Measurements from ENCODE around the gene PPFIA2. TPM values are rescaled to one million over a fixed set of nuclear protein-coding genes. Genes with fewer than 3 reads are reported as not detected.
"Not testable (repeated sequence)": the region's sequence is repeated elsewhere in the genome, so short reads cannot be mapped to it uniquely, and the experiment has no call there.

Gene PPFIA2
- total and polyA plus RNA-seq, 2 donors = 1.4 to 14.5 TPM

DNA sequence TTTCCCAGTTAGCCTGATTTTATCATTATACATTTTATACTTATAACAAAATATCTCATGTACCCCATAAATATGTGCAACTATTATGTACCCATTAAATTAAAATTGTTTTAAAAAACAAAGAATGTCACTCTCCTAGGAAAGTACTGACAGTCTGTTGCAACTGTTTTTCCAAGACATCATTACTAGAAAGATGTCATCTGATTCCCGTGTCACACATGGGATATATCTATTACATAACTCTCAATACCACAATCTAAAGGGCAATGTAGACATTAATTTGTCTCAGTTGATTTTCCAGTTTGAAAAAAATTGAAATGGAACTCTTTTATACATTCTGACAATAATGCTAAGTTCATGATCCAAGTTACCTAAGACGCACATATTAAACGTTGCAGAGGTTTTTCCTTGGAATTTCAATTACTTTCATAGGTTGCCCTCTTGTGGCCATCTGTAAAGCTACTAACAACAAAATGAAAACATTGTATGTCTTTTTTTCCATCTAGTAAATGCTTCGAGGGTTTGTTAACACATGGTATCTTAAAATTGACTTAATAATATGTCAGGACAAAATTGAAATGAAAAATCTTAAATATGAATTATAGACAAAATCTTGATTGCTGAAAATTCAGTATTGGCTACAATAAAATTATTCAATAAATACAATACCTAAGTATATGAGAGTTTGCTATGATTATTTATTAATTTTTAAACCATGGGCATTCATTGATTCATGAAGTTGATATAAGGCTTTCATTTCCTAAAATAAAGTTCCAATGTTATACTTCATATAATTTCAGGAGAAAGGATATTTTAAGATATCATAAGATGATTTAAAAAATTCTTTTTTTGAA, 131.6 kb downstream of the PPFIA2 start:
- WGBS = 15% methylated on average over 4 of the region's 4 CpGs
- no peak overlapping the region for H3K27ac ChIP-seq (ENCODE audit: low read depth)
- peak; percentile 15 for DNase-seq (ENCODE audit: extremely low spot score)

DNA sequence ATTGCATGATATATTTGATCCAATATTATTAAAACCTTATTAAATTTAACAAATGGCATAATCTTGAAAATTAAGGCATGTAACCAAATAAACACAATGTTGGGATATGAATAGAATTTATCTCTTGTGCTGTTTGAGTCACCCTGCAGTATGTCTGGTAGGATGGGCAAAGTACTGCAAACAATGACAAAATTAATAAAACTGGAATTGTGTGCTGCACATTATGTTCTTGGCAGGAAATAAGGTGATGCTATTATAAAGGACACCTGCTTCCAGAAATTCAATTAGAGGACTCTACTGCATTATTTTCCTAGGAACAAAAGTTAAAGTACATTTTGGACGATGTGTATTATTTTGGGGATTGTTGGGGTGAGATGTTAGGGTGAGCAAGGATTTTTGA, 132.7 kb downstream of the PPFIA2 start:
- 50% methylated on average over 1 of the region's 1 CpG for WGBS
- Histone ChIP-seq H3K36me3 (ENCODE audit: insufficient read depth) (no peaks in the 10 kb centered on the region), H3K4me3 (ENCODE audit: low read depth, low read length) (no peak overlapping the region), H3K27ac (ENCODE audit: low read depth) (no peak overlapping the region), H3K4me1 (ENCODE audit: insufficient read depth) (no peaks in the 10 kb centered on the region)
- no peak for DNase-seq (ENCODE audit: extremely low spot score)

More for the DNA sequence above, 131.6 kb downstream of the PPFIA2 start:
- Histone ChIP-seq H3K4me1 (ENCODE audit: insufficient read depth) (no peaks in the 10 kb centered on the region), H3K4me3 (ENCODE audit: low read depth, low read length) (no peak overlapping the region), H3K36me3 (ENCODE audit: insufficient read depth) (no peaks in the 10 kb centered on the region)

DNA sequence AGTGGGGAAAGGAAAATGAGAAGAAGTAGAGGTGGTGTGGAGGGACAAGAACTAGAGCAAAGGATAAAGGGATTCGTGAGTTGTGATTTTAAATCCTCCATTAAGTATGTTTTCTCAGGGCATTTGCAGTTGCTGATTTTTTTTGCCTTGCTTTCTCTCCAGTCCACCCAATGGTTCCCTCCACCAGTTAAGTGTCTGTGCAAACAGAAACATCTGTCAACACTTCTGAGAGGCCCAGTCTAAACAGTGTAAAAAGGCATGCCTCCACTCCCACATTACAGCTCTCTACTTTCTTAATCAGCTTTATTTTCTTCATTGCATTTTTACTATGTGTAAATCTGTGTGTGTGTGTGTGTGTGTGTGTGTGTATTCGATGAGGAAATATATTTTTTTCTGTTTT, 141.2 kb downstream of the PPFIA2 start:
- no peaks in the 10 kb centered on the region for H3K36me3 ChIP-seq (ENCODE audit: insufficient read depth)
- 40% methylated on average over 2 of the region's 2 CpGs for WGBS
- DNase-seq (ENCODE audit: extremely low spot score) = no peak
- H3K4me1 ChIP-seq (ENCODE audit: insufficient read depth) = no peaks in the 10 kb centered on the region
- H3K4me3 ChIP-seq (ENCODE audit: low read depth, low read length) = no peak overlapping the region
- no peak overlapping the region for H3K27ac ChIP-seq (ENCODE audit: low read depth)

DNA sequence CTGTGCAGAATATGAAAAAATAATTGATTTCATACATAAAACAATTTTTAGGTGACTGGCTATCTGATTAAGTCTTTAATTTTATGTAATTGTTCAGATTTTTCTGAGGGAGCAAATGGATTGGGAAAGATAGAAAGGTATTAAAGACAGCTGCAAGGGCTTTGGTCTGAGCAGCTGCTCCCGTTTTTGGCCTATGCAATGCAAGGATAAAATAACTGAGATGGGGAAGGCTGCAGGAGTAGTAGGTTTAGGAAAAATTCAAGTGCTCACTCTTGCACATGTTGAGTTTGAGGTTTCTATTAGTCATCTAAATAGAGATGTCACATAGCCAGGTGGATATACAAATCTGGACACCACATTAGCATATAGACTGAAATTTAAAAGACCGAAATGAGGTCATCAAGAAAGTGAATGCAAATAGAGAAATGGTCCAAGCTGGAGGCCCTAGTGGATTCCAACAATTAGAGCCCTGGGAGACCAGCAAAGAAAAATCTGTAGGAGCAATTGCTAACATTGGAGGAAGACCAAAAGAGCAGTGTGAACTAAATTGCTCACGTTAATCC, 144.0 kb downstream of the PPFIA2 start:
- no peaks in the 10 kb centered on the region for H3K36me3 ChIP-seq (ENCODE audit: insufficient read depth)
- H3K4me3 ChIP-seq (ENCODE audit: low read depth, low read length) = no peak overlapping the region
- WGBS = 76% methylated on average over 3 of the region's 3 CpGs
- H3K27ac ChIP-seq (ENCODE audit: low read depth) = no peak overlapping the region
- DNase-seq (ENCODE audit: extremely low spot score) = no peak
- H3K4me1 ChIP-seq (ENCODE audit: insufficient read depth) = no peaks in the 10 kb centered on the region

DNA sequence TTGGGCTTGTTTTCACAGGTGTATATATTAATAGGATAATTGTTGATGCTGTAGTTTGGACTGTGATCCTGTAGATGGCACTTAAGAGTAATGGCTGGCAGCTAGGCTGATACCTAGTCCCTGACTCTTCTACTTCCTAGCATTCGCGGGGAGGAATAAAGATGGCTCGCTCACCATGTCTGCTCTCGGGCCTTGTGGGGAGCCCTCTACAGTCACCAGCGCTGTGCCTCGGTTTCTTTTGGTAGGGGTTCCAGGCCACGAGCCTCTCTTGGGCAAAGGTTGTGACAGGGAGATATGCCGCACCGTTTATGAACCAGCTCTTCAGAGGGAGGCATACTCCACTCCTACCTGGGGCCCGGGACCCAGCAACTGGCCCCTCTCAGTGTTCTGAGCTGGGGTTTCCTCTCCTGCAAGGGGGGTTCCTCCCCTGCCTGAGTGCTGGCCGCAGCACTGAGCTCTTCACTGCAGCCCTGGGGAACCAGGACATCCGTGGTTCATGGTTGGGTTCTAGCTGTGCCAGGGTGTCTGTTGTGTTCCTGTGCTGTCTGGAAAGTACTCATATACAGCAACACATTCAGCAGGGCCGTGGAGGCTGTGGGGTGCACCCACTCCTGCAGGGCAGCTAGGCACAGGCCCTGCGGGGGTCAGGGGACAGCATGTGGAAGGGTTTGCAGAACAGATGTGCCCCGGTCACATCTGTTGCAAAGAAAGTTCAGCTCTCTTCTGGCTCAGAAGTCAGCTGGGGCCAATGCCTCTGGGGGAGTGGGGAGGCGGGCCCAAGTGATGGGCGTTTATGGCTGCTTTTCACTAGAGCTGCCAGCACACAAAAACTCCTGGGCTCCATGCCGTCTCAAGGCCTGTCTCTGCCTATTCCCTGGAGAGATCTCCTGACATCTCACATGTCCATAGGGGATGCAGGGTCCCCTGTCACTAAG, 147.9 kb downstream of the PPFIA2 start:
- no peaks in the 10 kb centered on the region for H3K36me3 ChIP-seq (ENCODE audit: insufficient read depth)
- WGBS = 86% methylated on average over 18 of the region's 18 CpGs
- no peak for DNase-seq (ENCODE audit: extremely low spot score)

DNA sequence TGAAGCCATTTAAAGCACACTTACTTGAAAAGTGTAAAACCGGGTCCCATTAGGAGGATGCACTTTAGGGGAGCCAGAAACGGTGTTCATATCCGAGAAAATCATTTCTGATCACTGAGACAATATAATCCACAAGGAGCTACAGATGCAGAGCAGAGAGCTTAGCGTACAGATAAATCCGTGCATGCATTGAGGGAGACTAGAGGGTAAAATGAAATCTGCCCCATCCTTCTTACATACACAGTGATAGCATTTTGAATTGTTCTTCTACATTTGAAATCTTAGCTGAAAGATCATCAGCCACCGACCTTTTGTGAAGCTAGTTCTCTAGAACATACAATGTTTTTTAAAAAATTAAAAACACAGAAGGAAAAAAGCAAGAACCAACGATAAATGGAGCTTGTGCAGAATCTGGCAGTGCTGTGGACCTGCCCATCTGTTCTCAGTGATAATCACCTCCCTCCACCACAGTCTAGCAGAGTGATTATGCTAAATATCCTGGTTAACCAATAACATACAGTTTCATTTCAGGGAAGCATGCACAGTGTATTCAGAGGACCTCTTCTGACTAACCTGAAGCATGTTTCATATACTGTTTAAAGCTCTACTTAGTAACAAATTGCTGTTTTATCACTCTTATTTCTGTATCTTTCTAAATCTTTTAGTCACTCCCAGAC, 161.1 kb downstream of the PPFIA2 start:
- Histone ChIP-seq H3K36me3 (ENCODE audit: insufficient read depth) (no peaks in the 10 kb centered on the region), H3K27ac (ENCODE audit: low read depth) (no peak overlapping the region), H3K4me1 (ENCODE audit: insufficient read depth) (no peaks in the 10 kb centered on the region), H3K4me3 (ENCODE audit: low read depth, low read length) (no peak overlapping the region)
- no peak for DNase-seq (ENCODE audit: extremely low spot score)
- WGBS = 30% methylated on average over 7 of the region's 7 CpGs

More for the DNA sequence above, 147.9 kb downstream of the PPFIA2 start:
- H3K4me3 ChIP-seq (ENCODE audit: low read depth, low read length) = no peak overlapping the region
- H3K4me1 ChIP-seq (ENCODE audit: insufficient read depth) = no peaks in the 10 kb centered on the region
- H3K27ac ChIP-seq (ENCODE audit: low read depth) = no peak overlapping the region

DNA sequence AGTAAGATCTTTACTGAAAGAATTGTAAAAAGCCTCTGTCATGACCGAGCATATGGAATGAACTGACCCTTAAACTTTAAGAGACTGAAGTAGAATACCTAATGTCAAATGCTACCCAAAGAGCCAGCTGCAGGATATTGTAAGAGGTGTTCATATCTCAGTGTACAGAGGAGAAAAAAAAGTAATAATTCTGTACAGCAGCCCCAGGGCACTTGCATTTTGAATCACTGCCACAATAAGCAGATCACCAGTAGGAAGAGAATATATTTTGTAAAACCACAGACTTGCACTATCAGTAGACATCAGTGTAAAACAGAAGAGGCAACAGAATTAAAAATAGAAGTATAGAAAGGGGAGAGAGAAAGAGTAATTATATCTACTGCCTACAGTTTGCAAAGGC, 162.6 kb downstream of the PPFIA2 start:
- H3K36me3 ChIP-seq (ENCODE audit: insufficient read depth) = no peaks in the 10 kb centered on the region
- H3K4me1 ChIP-seq (ENCODE audit: insufficient read depth) = no peaks in the 10 kb centered on the region
- H3K27ac ChIP-seq (ENCODE audit: low read depth) = no peak overlapping the region
- 50% methylated on average over 1 of the region's 1 CpG for WGBS
- H3K4me3 ChIP-seq (ENCODE audit: low read depth, low read length) = no peak overlapping the region
- DNase-seq (ENCODE audit: extremely low spot score) = no peak

DNA sequence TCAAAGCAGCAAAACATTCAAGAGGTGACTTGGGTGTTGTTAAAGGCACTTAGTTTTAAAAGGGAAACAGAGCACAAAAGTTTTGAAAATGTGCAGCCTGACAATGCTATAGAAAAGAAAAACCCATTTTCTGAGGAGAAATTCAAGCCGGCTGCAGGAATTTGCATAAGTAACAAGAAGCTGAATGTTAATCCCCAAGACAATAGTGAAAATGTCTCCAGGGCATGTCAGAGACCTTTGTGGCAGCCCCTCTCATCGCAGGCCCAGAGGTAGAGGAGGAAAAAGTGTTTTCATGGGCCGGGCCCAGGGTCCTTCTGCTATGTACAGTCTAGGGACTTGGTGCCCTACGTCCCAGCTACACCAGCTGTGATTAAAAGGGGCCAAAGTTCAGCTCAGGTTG, 167.9 kb downstream of the PPFIA2 start:
- DNase-seq (ENCODE audit: extremely low spot score) = no peak
- Histone ChIP-seq H3K4me1 (ENCODE audit: insufficient read depth) (no peaks in the 10 kb centered on the region), H3K4me3 (ENCODE audit: low read depth, low read length) (no peak overlapping the region), H3K36me3 (ENCODE audit: insufficient read depth) (no peaks in the 10 kb centered on the region), H3K27ac (ENCODE audit: low read depth) (no peak overlapping the region)
- 89% methylated on average over 4 of the region's 4 CpGs for WGBS

DNA sequence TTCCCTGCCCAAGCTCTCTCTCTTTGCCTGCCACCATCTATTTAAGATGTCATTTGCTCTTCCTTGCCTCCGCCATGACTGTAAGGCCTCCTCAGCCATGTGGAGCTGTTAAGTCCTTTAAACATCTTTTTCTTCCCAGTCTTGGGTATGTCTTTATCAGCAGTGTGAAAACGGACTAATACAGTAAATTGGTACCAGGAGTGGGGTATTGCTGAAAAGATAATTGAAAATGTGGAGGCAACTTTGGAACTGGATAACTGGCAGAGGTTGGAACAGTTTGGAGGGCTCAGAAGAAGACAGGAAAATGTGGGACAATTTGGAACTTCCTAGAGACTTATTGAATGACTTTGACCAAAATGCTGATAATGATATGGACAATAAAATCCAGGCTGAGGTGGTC, 168.4 kb downstream of the PPFIA2 start:
- H3K4me3 ChIP-seq (ENCODE audit: low read depth, low read length); H3K36me3 ChIP-seq (ENCODE audit: insufficient read depth); H3K4me1 ChIP-seq (ENCODE audit: insufficient read depth); H3K27ac ChIP-seq (ENCODE audit: low read depth); DNase-seq (ENCODE audit: extremely low spot score): not testable (repeated sequence)
- 90% methylated on average over 2 of the region's 2 CpGs for WGBS

DNA sequence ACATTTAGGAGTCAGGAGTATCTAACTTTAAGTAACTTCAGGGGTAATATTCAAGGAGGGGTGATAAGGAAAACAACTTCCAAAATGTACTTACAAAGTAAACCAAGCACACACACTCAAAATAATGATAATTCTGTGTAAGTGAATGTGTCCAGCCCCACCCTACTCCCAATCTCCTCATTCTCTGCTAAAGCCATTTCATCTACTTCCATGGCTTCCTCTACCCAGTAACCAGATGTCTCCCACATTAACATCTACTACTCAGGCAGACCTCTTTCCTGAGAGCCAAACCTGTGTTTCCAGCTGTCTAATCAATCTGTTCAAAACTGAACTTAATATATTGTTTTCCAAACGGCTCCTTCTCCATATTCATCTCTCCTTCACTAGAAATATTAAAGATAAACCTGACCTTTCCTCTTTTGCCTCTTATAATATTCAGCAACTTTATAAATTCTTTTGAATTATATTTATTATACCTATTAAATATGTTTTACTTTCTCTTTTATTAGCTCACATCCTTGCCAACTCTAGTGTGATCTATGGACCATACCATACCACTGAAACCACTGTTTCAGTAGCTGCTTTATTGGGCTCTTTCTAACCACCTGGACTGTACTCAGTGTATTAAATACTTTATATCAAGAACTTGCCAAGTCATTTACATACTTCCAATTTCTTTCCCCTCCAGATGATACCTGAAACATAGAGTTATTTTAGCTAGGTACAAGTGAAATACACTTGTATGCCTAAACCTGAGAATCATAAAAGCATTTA, 170.7 kb downstream of the PPFIA2 start:
- H3K4me1 ChIP-seq (ENCODE audit: insufficient read depth) = no peaks in the 10 kb centered on the region
- H3K4me3 ChIP-seq (ENCODE audit: low read depth, low read length) = no peak overlapping the region
- no peak for DNase-seq (ENCODE audit: extremely low spot score)
- H3K27ac ChIP-seq (ENCODE audit: low read depth) = no peak overlapping the region
- no peaks in the 10 kb centered on the region for H3K36me3 ChIP-seq (ENCODE audit: insufficient read depth)
- WGBS = 62% methylated on average over 1 of the region's 1 CpG

DNA sequence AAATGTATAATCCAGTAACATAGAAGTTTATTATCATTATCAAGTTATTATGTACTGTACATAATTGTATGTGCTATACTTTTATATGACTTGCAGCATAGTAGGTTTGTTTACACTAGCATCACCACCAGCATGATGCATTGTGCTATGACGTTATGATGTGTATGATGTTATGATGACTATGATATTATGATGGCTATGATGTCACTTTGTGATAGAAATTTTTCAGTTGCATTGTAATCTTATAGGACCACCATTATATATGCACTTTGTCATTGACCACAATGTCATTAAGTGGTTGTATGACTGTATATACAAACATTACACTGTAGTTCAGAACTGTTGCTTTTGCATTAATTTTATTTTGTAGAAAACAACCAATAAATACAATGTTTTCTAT, 173.4 kb downstream of the PPFIA2 start:
- Histone ChIP-seq H3K4me3 (ENCODE audit: low read depth, low read length) (no peak overlapping the region), H3K4me1 (ENCODE audit: insufficient read depth) (no peaks in the 10 kb centered on the region), H3K27ac (ENCODE audit: low read depth) (no peak overlapping the region), H3K36me3 (ENCODE audit: insufficient read depth) (no peaks in the 10 kb centered on the region)
- 53% methylated on average over 1 of the region's 1 CpG for WGBS
- DNase-seq (ENCODE audit: extremely low spot score) = no peak

DNA sequence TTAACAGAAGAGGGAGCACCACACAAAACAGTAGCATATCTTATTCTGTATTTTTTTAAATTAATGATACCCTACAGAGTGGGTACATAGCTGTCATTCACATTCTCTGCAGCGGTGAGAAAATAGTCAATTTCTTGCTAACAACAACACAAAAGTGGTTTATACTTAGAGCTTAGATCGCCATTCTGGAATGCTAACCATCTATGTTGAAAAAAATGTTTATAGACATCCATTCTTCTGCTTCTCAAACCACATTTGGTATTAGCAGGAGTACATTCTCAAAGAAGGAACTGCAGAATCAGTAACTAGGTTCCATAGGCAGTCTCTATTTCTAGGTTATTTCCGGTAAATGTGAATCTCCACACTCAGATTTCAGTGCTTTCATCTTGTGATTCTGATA, 185.9 kb downstream of the PPFIA2 start:
- DNase-seq (ENCODE audit: extremely low spot score) = no peak
- Histone ChIP-seq H3K4me1 (ENCODE audit: insufficient read depth) (no peaks in the 10 kb centered on the region), H3K4me3 (ENCODE audit: low read depth, low read length) (no peak overlapping the region), H3K27ac (ENCODE audit: low read depth) (no peak overlapping the region), H3K36me3 (ENCODE audit: insufficient read depth) (no peaks in the 10 kb centered on the region)
- 53% methylated on average over 3 of the region's 3 CpGs for WGBS

DNA sequence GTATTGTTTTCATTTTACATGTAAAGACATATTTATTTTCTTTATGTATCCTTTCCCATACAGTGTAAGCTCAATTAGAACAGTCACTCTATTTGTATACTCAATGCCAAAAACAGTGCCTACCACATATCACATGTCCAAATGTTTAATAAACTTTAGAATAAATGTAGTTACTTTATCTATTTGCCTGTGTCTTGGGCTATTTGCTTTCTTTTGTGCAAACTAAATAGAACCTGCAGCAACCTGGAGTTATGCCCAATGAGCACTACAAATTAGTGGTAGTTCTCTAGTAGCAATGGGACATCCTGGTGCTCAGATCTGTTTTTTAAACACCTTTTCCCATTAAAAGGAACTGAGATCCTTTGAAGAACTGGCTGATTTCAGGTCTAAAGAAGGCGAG, 186.7 kb downstream of the PPFIA2 start:
- H3K36me3 ChIP-seq (ENCODE audit: insufficient read depth) = no peaks in the 10 kb centered on the region
- no peak overlapping the region for H3K4me3 ChIP-seq (ENCODE audit: low read depth, low read length)
- no peak overlapping the region for H3K27ac ChIP-seq (ENCODE audit: low read depth)
- DNase-seq (ENCODE audit: extremely low spot score) = no peak
- H3K4me1 ChIP-seq (ENCODE audit: insufficient read depth) = no peaks in the 10 kb centered on the region
- WGBS = 75% methylated on average over 1 of the region's 1 CpG
